ENCODE data around the gene RRM1.

The RRM1 gene

GRCh38 chr11:4178813-4179662 lies 84.4 kb downstream of the RRM1 start:
- CTCF ChIA-PET: interaction anchor here (2.8 kb wide), 1 partner anchor 8 kb away, joined by 16 read pairs; no protein-coding TSS in a partner anchor
- no peaks in the 10 kb centered on the region for H3K36me3 Mint-ChIP-seq
- peaks cover 5% of the 10 kb centered on the region for H3K27me3 Mint-ChIP-seq
- no peaks in the 10 kb centered on the region for H3K9me3 Mint-ChIP-seq
- H3K27ac Mint-ChIP-seq: no peak overlapping the region
- DNase-seq: no peak
- H3K4me3 Mint-ChIP-seq: no peak overlapping the region
- no peaks in the 10 kb centered on the region for H3K4me1 Mint-ChIP-seq

- Mint-ChIP-seq H3K27me3 (peaks cover 9% of the 10 kb centered on the region), H3K27ac (no peak overlapping the region), H3K4me3 (no peak overlapping the region), H3K4me1 (peaks cover 7% of the 10 kb centered on the region), H3K9me3 (no peaks in the 10 kb centered on the region), H3K36me3 (no peaks in the 10 kb centered on the region)
- no peak for DNase-seq
- CTCF ChIA-PET: no interaction called here
These were observed 86.0 kb downstream of the RRM1 start for GRCh38 chr11:4180441-4181183.

- Mint-ChIP-seq H3K9me3 (no peaks in the 10 kb centered on the region), H3K27me3 (peaks cover 5% of the 10 kb centered on the region), H3K4me3 (no peak overlapping the region), H3K27ac (peak overlapping the region; percentile 42), H3K36me3 (no peaks in the 10 kb centered on the region), H3K4me1 (peaks cover 18% of the 10 kb centered on the region)
- peak; percentile 65 for DNase-seq
- CTCF ChIA-PET: interaction anchor here (0.5 to 7.4 kb wide), 5 partner anchors 18 to 426 kb away, joined by 3 to 124 read pairs (median 4); partner anchors contain the start of gene OR52M1
These were observed 87.5 kb downstream of the RRM1 start for GRCh38 chr11:4181782-4182721.

- CTCF ChIA-PET: interaction anchor here (0.6 to 7.4 kb wide), 4 partner anchors 310 to 511 kb away, joined by 3 to 124 read pairs (median 55); partner anchors contain the start of gene OR52M1
- no peak for DNase-seq
- peaks cover 22% of the 10 kb centered on the region for H3K4me1 Mint-ChIP-seq
These were observed 88.9 kb downstream of the RRM1 start for GRCh38 chr11:4183410-4184057.

GRCh38 chr11:4184163-4184916 lies 89.7 kb downstream of the RRM1 start:
- Mint-ChIP-seq H3K36me3 (no peaks in the 10 kb centered on the region), H3K4me1 (peaks cover 26% of the 10 kb centered on the region), H3K4me3 (no peak overlapping the region), H3K27ac (no peak overlapping the region), H3K9me3 (no peaks in the 10 kb centered on the region), H3K27me3 (peaks cover 16% of the 10 kb centered on the region)
- DNase-seq: no peak
- CTCF ChIA-PET: interaction anchor here (0.6 to 7.4 kb wide), 4 partner anchors 269 to 511 kb away, joined by 3 to 124 read pairs (median 55); partner anchors contain the start of gene OR52M1

More at GRCh38 chr11:4183410-4184057, 88.9 kb downstream of the RRM1 start:
- Mint-ChIP-seq H3K9me3 (no peaks in the 10 kb centered on the region), H3K27me3 (peaks cover 16% of the 10 kb centered on the region), H3K36me3 (no peaks in the 10 kb centered on the region), H3K4me3 (no peak overlapping the region), H3K27ac (no peak overlapping the region)

- H3K27ac Mint-ChIP-seq: no peak overlapping the region
- H3K9me3 Mint-ChIP-seq: no peaks in the 10 kb centered on the region
- H3K4me3 Mint-ChIP-seq: no peak overlapping the region
- H3K36me3 Mint-ChIP-seq: no peaks in the 10 kb centered on the region
- DNase-seq: no peak
- CTCF ChIA-PET: interaction anchor here (0.7 to 7.4 kb wide), 6 partner anchors 18 to 931 kb away, joined by 3 to 124 read pairs (median 10); partner anchors contain the start of gene OR52M1
- peaks cover 16% of the 10 kb centered on the region for H3K27me3 Mint-ChIP-seq
- peaks cover 26% of the 10 kb centered on the region for H3K4me1 Mint-ChIP-seq
These were observed 91.0 kb downstream of the RRM1 start for GRCh38 chr11:4185561-4185960.

GRCh38 chr11:4186464-4187054 lies 92.0 kb downstream of the RRM1 start:
- Mint-ChIP-seq H3K9me3 (no peaks in the 10 kb centered on the region), H3K4me1 (peaks cover 26% of the 10 kb centered on the region), H3K4me3 (peak overlapping the region; percentile 77), H3K27me3 (peaks cover 19% of the 10 kb centered on the region), H3K36me3 (no peaks in the 10 kb centered on the region), H3K27ac (no peak overlapping the region)
- CTCF ChIA-PET: interaction anchor here (1.0 to 7.4 kb wide), 21 partner anchors 9 to 450 kb away, joined by 3 to 124 read pairs (median 5); partner anchors contain the start of genes OR52M1 and TRIM21
- DNase-seq: no peak

GRCh38 chr11:4187055-4187988 lies 92.7 kb downstream of the RRM1 start:
- Mint-ChIP-seq H3K27me3 (peaks cover 19% of the 10 kb centered on the region), H3K27ac (no peak overlapping the region), H3K36me3 (no peaks in the 10 kb centered on the region)

More at GRCh38 chr11:4187055-4187988, 92.7 kb downstream of the RRM1 start:
- CTCF ChIA-PET: interaction anchor here (0.8 to 7.4 kb wide), 28 partner anchors 9 to 449 kb away, joined by 3 to 124 read pairs (median 4); partner anchors contain the start of genes OR52M1 and TRIM21
- DNase-seq: peak; percentile 87
- no peaks in the 10 kb centered on the region for H3K9me3 Mint-ChIP-seq
- H3K4me1 Mint-ChIP-seq: peaks cover 26% of the 10 kb centered on the region
- H3K4me3 Mint-ChIP-seq: peak overlapping the region; percentile 77

All from activated naive CD4-positive, alpha-beta T cell treated with anti-CD3 and anti-CD28 coated beads, Interleukin-2, amount 10 ng/mL, durations not matched to agents 7 days and 5 days (primary cell).